Measurements from ENCODE around the gene DENND1B. TPM values are rescaled to one million over a fixed set of nuclear protein-coding genes. Genes with fewer than 3 reads are reported as not detected.

The DENND1B gene
- total and polyA plus RNA-seq, 9 of the 15 experiments (the other 6 are each of a cell fraction or from before 2014, with no cell fraction given), result 2.1 to 12.1 (median 7.5) TPM

GRCh38 chr1:197683895-197684553 lies 91.3 kb downstream of the DENND1B start:
- no peaks in the 10 kb centered on the region for H3K9me1 ChIP-seq (ENCODE audit: control insufficient read depth, insufficient read depth, low read length)
- no peak overlapping the region for H3K4me3 ChIP-seq
- H3K27ac ChIP-seq (ENCODE audit: extremely low read depth, low read depth, low read length), result no peak overlapping the region
- BruUV-seq (replicated peaks), result no TSS peak
- DNase-seq (ENCODE audit: extremely low read depth in 1 of 4, low spot score in 3 of 4) (no peak), FAIRE-seq (no peak), ATAC-seq (no peak)
- CTCF ChIA-PET (ENCODE audit: low intra/inter-chr PET ratio), result no interaction called here
- H3K4me2 ChIP-seq (ENCODE audit: insufficient read depth, low read length), result no peak overlapping the region
- no peaks in the 10 kb centered on the region for H3K36me3 ChIP-seq (ENCODE audit: control insufficient read depth, insufficient read depth, low read length)
- TF ChIP-seq CEBPG (CRISPR knock-in tag; IDR thresholded peaks at IDR 0.05) (no peak), CEBPG (tag; conservative IDR thresholded peaks at IDR 0.05 in 1 of 2, IDR thresholded peaks at IDR 0.05 in 1 of 2) (peak in 1 of 2 experiments; percentile 46; a peak in 2 of 4 replicates), ZNF707 (CRISPR knock-in tag; conservative IDR thresholded peaks at IDR 0.05) (no peak)
- POLR2A ChIA-PET, result interaction anchor here (0.6 to 1.5 kb wide), 3 partner anchors 8 to 216 kb away, joined by 3 to 4 read pairs (median 4); no protein-coding TSS in a partner anchor
- H4K20me1 ChIP-seq (replicated peaks; ENCODE audit: control insufficient read depth, insufficient read depth, low read length), result no peaks in the 10 kb centered on the region
- H3K9me3 ChIP-seq (replicated peaks; ENCODE audit: control insufficient read depth, insufficient read depth, low read depth, low read length), result no peaks in the 10 kb centered on the region; the same call in 1 of the 2 replicates
- in situ Hi-C loops (cut with MboI), result no loop called here
- H2AFZ ChIP-seq (ENCODE audit: low read depth, low read length), result no peak overlapping the region
- no peaks in the 10 kb centered on the region for H3K27me3 ChIP-seq (ENCODE audit: control insufficient read depth in 2 of 2, insufficient read depth in 2 of 2, low read length in 2 of 2)
- no peaks in the 10 kb centered on the region for H3K79me2 ChIP-seq (ENCODE audit: control insufficient read depth, insufficient read depth, low read length)
- 64% methylated on average over 6 of the region's 6 CpGs for WGBS (ENCODE audit: insufficient coverage, low coverage, missing lambda C conversion rate)
- H3K4me1 ChIP-seq (replicated peaks in 1 of 2; ENCODE audit: control insufficient read depth in 2 of 2, insufficient read depth in 2 of 2, low read length in 2 of 2), result no peaks in the 10 kb centered on the region
- H3K9ac ChIP-seq (ENCODE audit: insufficient read depth in 1 of 2, low read depth in 2 of 2, low read length in 2 of 2), result no peak overlapping the region
- intact Hi-C loops (cut with micrococcal nuclease), result no loop called here

GRCh38 chr1:197683280-197683679 lies 92.0 kb downstream of the DENND1B start:
- Histone ChIP-seq H3K4me3 (no peak overlapping the region), H3K9me3 (replicated peaks; ENCODE audit: control insufficient read depth, insufficient read depth, low read depth, low read length) (no peaks in the 10 kb centered on the region), H3K9ac (ENCODE audit: insufficient read depth in 1 of 2, low read depth in 2 of 2, low read length in 2 of 2) (no peak overlapping the region), H3K9me1 (ENCODE audit: control insufficient read depth, insufficient read depth, low read length) (no peaks in the 10 kb centered on the region), H3K27me3 (ENCODE audit: control insufficient read depth in 2 of 2, insufficient read depth in 2 of 2, low read length in 2 of 2) (no peaks in the 10 kb centered on the region), H3K27ac (ENCODE audit: extremely low read depth, low read depth, low read length) (no peak overlapping the region), H3K36me3 (ENCODE audit: control insufficient read depth, insufficient read depth, low read length) (no peaks in the 10 kb centered on the region), H4K20me1 (replicated peaks; ENCODE audit: control insufficient read depth, insufficient read depth, low read length) (no peaks in the 10 kb centered on the region), H3K4me1 (replicated peaks in 1 of 2; ENCODE audit: control insufficient read depth in 2 of 2, insufficient read depth in 2 of 2, low read length in 2 of 2) (no peaks in the 10 kb centered on the region), H2AFZ (ENCODE audit: low read depth, low read length) (no peak overlapping the region), H3K79me2 (ENCODE audit: control insufficient read depth, insufficient read depth, low read length) (no peaks in the 10 kb centered on the region), H3K4me2 (ENCODE audit: insufficient read depth, low read length) (no peak overlapping the region)
- intact Hi-C loops (cut with micrococcal nuclease), result no loop called here
- in situ Hi-C loops (cut with MboI), result no loop called here
- ATAC-seq, result no peak
- ChIA-PET CTCF (ENCODE audit: low intra/inter-chr PET ratio) (no interaction called here), POLR2A (no interaction called here)
- FAIRE-seq, result no peak
- whole genome bisulfite sequencing (ENCODE audit: insufficient coverage, low coverage, missing lambda C conversion rate), result 66% methylated on average over 3 of the region's 3 CpGs
- DNase-seq (ENCODE audit: extremely low read depth in 1 of 4, low spot score in 3 of 4), result no peak
- no peak for TF ChIP-seq ZNF551 (CRISPR knock-in tag; IDR thresholded peaks at IDR 0.05)
- no peak for TF ChIP-seq ZNF165 (CRISPR knock-in tag; IDR thresholded peaks at IDR 0.05; ENCODE audit: borderline replicate concordance)
- no TSS peak for BruUV-seq (replicated peaks)
